ENCODE measurements around the gene FHOD3.

Gene FHOD3

GRCh38 chr18:36655930-36656329, 358.4 kb downstream of the FHOD3 start:
- no peak for DNase-seq (ENCODE audit: low read depth, low spot score)

- no peak for DNase-seq (ENCODE audit: low read depth, low spot score)
These were observed 361.1 kb downstream of the FHOD3 start for GRCh38 chr18:36658611-36659010.

GRCh38 chr18:36660311-36660710, 362.8 kb downstream of the FHOD3 start:
- no peak for DNase-seq (ENCODE audit: low read depth, low spot score)

- DNase-seq (ENCODE audit: low read depth, low spot score) = no peak
These were observed 364.5 kb downstream of the FHOD3 start for GRCh38 chr18:36661999-36662398.

- no peak for DNase-seq (ENCODE audit: low read depth, low spot score)
These were observed 365.8 kb downstream of the FHOD3 start for GRCh38 chr18:36663312-36663711.

- DNase-seq (ENCODE audit: low read depth, low spot score) = no peak
These were observed 368.4 kb downstream of the FHOD3 start for GRCh38 chr18:36665952-36666351.

GRCh38 chr18:36667811-36668210, 370.3 kb downstream of the FHOD3 start:
- no peak for DNase-seq (ENCODE audit: low read depth, low spot score)

- no peak for DNase-seq (ENCODE audit: low read depth, low spot score)
These were observed 370.8 kb downstream of the FHOD3 start for GRCh38 chr18:36668349-36668748.

- DNase-seq (ENCODE audit: low read depth, low spot score) = no peak
These were observed 375.2 kb downstream of the FHOD3 start for GRCh38 chr18:36672437-36673344.

GRCh38 chr18:36673452-36673851, 375.9 kb downstream of the FHOD3 start:
- no peak for DNase-seq (ENCODE audit: low read depth, low spot score)

- DNase-seq (ENCODE audit: low read depth, low spot score) = no peak
These were observed 377.6 kb downstream of the FHOD3 start for GRCh38 chr18:36675076-36675475.

- no peak for DNase-seq (ENCODE audit: low read depth, low spot score)
These were observed 378.0 kb downstream of the FHOD3 start for GRCh38 chr18:36675542-36675941.

- no peak for DNase-seq (ENCODE audit: low read depth, low spot score)
These were observed 379.1 kb downstream of the FHOD3 start for GRCh38 chr18:36676629-36677028.

- no peak for DNase-seq (ENCODE audit: low read depth, low spot score)
These were observed 382.5 kb downstream of the FHOD3 start for GRCh38 chr18:36680042-36680441.

- DNase-seq (ENCODE audit: low read depth, low spot score) = no peak
These were observed 388.1 kb downstream of the FHOD3 start for GRCh38 chr18:36685580-36685979.

GRCh38 chr18:36688020-36688965, 390.8 kb downstream of the FHOD3 start:
- DNase-seq (ENCODE audit: low read depth, low spot score) = no peak

GRCh38 chr18:36692371-36692770, 394.9 kb downstream of the FHOD3 start:
- no peak for DNase-seq (ENCODE audit: low read depth, low spot score)

- DNase-seq (ENCODE audit: low read depth, low spot score) = no peak
These were observed 395.4 kb downstream of the FHOD3 start for GRCh38 chr18:36692921-36693332.

- DNase-seq (ENCODE audit: low read depth, low spot score) = no peak
These were observed 396.6 kb downstream of the FHOD3 start for GRCh38 chr18:36693931-36694620.

GRCh38 chr18:36695806-36696205, 398.3 kb downstream of the FHOD3 start:
- DNase-seq (ENCODE audit: low read depth, low spot score) = no peak

GRCh38 chr18:36697905-36698304, 400.4 kb downstream of the FHOD3 start:
- DNase-seq (ENCODE audit: low read depth, low spot score) = no peak

GRCh38 chr18:36700955-36701354, 403.4 kb downstream of the FHOD3 start:
- DNase-seq (ENCODE audit: low read depth, low spot score) = no peak
